ENCODE results near the gene TSPYL1. TPM values are rescaled to one million over a fixed set of nuclear protein-coding genes. Genes with fewer than 3 reads are reported as not detected.

TSPYL1 gene
- total and polyA plus RNA-seq, 2 experiments from 2014 or later: 24.9 to 66.1 TPM

DNA sequence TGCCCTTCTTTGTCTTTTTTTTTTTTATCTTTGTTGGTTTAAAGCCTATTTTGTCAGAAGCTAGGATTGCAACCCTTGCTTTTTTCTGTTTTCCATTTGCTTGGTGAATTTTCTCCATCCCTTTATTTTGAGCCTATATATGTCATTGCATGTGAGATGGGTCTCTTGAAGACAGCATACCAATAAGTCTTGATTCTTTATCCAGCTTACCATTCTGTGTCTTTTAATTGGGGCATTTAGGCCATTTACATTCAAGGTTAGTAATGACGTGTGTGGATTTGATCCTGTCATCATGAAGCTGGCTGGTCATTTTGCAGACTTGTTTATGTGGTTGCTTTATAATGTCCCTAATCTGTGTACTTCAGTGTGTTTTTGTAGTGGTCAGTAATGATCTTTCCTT, 16.4 kb downstream of the TSPYL1 start (continued):
- TF ChIP-seq, protein P1, sequence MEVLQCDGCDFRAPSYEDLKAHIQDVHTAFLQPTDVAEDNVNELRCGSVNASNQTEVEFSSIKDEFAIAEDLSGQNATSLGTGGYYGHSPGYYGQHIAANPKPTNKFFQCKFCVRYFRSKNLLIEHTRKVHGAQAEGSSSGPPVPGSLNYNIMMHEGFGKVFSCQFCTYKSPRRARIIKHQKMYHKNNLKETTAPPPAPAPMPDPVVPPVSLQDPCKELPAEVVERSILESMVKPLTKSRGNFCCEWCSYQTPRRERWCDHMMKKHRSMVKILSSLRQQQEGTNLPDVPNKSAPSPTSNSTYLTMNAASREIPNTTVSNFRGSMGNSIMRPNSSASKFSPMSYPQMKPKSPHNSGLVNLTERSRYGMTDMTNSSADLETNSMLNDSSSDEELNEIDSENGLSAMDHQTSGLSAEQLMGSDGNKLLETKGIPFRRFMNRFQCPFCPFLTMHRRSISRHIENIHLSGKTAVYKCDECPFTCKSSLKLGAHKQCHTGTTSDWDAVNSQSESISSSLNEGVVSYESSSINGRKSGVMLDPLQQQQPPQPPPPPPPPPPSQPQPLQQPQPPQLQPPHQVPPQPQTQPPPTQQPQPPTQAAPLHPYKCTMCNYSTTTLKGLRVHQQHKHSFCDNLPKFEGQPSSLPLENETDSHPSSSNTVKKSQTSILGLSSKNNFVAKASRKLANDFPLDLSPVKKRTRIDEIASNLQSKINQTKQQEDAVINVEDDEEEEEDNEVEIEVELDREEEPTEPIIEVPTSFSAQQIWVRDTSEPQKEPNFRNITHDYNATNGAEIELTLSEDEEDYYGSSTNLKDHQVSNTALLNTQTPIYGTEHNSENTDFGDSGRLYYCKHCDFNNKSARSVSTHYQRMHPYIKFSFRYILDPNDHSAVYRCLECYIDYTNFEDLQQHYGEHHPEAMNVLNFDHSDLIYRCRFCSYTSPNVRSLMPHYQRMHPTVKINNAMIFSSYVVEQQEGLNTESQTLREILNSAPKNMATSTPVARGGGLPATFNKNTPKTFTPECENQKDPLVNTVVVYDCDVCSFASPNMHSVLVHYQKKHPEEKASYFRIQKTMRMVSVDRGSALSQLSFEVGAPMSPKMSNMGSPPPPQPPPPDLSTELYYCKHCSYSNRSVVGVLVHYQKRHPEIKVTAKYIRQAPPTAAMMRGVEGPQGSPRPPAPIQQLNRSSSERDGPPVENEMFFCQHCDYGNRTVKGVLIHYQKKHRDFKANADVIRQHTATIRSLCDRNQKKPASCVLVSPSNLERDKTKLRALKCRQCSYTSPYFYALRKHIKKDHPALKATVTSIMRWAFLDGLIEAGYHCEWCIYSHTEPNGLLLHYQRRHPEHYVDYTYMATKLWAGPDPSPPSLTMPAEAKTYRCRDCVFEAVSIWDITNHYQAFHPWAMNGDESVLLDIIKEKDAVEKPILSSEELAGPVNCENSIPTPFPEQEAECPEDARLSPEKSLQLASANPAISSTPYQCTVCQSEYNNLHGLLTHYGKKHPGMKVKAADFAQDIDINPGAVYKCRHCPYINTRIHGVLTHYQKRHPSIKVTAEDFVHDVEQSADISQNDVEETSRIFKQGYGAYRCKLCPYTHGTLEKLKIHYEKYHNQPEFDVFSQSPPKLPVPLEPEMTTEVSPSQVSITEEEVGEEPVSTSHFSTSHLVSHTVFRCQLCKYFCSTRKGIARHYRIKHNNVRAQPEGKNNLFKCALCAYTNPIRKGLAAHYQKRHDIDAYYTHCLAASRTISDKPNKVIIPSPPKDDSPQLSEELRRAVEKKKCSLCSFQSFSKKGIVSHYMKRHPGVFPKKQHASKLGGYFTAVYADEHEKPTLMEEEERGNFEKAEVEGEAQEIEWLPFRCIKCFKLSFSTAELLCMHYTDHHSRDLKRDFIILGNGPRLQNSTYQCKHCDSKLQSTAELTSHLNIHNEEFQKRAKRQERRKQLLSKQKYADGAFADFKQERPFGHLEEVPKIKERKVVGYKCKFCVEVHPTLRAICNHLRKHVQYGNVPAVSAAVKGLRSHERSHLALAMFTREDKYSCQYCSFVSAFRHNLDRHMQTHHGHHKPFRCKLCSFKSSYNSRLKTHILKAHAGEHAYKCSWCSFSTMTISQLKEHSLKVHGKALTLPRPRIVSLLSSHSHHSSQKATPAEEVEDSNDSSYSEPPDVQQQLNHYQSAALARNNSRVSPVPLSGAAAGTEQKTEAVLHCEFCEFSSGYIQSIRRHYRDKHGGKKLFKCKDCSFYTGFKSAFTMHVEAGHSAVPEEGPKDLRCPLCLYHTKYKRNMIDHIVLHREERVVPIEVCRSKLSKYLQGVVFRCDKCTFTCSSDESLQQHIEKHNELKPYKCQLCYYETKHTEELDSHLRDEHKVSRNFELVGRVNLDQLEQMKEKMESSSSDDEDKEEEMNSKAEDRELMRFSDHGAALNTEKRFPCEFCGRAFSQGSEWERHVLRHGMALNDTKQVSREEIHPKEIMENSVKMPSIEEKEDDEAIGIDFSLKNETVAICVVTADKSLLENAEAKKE (CRISPR knock-in tag; IDR thresholded peaks at IDR 0.05): no peak
- no peak for TF ChIP-seq POLR2AphosphoS5 (IDR thresholded peaks at IDR 0.05; ENCODE audit: low read depth)
- TF ChIP-seq JUNB (IDR thresholded peaks at IDR 0.05; ENCODE audit: unreplicated experiment): no peak

DNA sequence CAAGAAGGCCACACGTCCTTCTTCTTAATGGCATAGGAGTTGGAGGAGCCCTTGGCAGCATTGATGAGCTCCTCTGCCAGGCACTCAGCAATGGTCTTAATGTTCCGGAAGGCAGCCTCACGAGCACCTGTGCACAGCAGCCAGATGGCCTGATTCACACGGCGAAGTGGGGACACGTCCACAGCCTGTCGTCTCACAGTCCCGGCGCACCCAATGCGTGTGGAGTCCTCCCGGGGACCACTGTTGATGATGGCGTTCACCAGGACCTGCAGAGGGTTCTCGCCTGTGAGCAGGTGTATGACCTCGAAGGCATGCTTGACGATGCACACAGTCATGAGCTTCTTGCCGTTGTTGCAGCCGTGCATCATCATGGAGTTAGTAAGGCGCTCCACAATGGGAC, 21.2 kb downstream of the TSPYL1 start:
- H3K4me2 ChIP-seq: no peak overlapping the region
- no peak for ATAC-seq
- H3K36me3 Mint-ChIP-seq (ENCODE audit: low read depth): no peaks in the 10 kb centered on the region; the same call in 2 of the 3 replicates
- no peaks in the 10 kb centered on the region for H3K9me2 ChIP-seq (ENCODE audit: insufficient read depth)
- no peaks in the 10 kb centered on the region for H3K9me3 Mint-ChIP-seq
- H3F3A ChIP-seq (replicated peaks; ENCODE audit: low read depth): no peaks in the 10 kb centered on the region
- H2AFZ ChIP-seq: no peak overlapping the region
- no peaks in the 10 kb centered on the region for H3K27me3 Mint-ChIP-seq (ENCODE audit: insufficient read depth, low read depth, poor library complexity)
- no peak for DNase-seq (ENCODE audit: low spot score)
- H3K4me3 Mint-ChIP-seq: no peak overlapping the region
- H3K4me1 Mint-ChIP-seq: no peaks in the 10 kb centered on the region
- H3K4me1 ChIP-seq (ENCODE audit: insufficient read depth): peaks cover 7% of the 10 kb centered on the region
- H3K36me3 ChIP-seq (ENCODE audit: insufficient read depth): no peaks in the 10 kb centered on the region; the same call in 1 of the 2 replicates
- H3K4me3 ChIP-seq: no peak overlapping the region
- H3K27ac Mint-ChIP-seq: no peak overlapping the region
- H4K20me1 ChIP-seq (replicated peaks; ENCODE audit: insufficient read depth): no peaks in the 10 kb centered on the region
- no peaks in the 10 kb centered on the region; the same call in 1 of the 2 replicates for H3K79me2 ChIP-seq (replicated peaks; ENCODE audit: insufficient read depth)
- H3K27me3 ChIP-seq (ENCODE audit: insufficient read depth): no peaks in the 10 kb centered on the region
- no peak overlapping the region for H3K27ac ChIP-seq (ENCODE audit: low read depth)
- no peak for TF ChIP-seq STAT1 (IDR thresholded peaks at IDR 0.05; ENCODE audit: unreplicated experiment)
- TF ChIP-seq, protein P2, sequence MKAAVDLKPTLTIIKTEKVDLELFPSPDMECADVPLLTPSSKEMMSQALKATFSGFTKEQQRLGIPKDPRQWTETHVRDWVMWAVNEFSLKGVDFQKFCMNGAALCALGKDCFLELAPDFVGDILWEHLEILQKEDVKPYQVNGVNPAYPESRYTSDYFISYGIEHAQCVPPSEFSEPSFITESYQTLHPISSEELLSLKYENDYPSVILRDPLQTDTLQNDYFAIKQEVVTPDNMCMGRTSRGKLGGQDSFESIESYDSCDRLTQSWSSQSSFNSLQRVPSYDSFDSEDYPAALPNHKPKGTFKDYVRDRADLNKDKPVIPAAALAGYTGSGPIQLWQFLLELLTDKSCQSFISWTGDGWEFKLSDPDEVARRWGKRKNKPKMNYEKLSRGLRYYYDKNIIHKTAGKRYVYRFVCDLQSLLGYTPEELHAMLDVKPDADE (IDR thresholded peaks at IDR 0.05): no peak
- TF ChIP-seq, protein P3, sequence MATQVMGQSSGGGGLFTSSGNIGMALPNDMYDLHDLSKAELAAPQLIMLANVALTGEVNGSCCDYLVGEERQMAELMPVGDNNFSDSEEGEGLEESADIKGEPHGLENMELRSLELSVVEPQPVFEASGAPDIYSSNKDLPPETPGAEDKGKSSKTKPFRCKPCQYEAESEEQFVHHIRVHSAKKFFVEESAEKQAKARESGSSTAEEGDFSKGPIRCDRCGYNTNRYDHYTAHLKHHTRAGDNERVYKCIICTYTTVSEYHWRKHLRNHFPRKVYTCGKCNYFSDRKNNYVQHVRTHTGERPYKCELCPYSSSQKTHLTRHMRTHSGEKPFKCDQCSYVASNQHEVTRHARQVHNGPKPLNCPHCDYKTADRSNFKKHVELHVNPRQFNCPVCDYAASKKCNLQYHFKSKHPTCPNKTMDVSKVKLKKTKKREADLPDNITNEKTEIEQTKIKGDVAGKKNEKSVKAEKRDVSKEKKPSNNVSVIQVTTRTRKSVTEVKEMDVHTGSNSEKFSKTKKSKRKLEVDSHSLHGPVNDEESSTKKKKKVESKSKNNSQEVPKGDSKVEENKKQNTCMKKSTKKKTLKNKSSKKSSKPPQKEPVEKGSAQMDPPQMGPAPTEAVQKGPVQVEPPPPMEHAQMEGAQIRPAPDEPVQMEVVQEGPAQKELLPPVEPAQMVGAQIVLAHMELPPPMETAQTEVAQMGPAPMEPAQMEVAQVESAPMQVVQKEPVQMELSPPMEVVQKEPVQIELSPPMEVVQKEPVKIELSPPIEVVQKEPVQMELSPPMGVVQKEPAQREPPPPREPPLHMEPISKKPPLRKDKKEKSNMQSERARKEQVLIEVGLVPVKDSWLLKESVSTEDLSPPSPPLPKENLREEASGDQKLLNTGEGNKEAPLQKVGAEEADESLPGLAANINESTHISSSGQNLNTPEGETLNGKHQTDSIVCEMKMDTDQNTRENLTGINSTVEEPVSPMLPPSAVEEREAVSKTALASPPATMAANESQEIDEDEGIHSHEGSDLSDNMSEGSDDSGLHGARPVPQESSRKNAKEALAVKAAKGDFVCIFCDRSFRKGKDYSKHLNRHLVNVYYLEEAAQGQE (IDR thresholded peaks at IDR 0.05; ENCODE audit: unreplicated experiment): no peak
- TF ChIP-seq POLR2AphosphoS5 (IDR thresholded peaks at IDR 0.05; ENCODE audit: low read depth): no peak
- TF ChIP-seq EZH2 (IDR thresholded peaks at IDR 0.05; ENCODE audit: low read depth, unreplicated experiment): no peak
- TF ChIP-seq ZNF114 (CRISPR knock-in tag; IDR thresholded peaks at IDR 0.05): no peak
- no peak for TF ChIP-seq JUNB (IDR thresholded peaks at IDR 0.05; ENCODE audit: unreplicated experiment)

All from GM23338 (cell line).